HT-29 (cell line): ENCODE data around the gene ANKRD16. TPM values are rescaled to one million over a fixed set of nuclear protein-coding genes. Genes with fewer than 3 reads are reported as not detected.
"Not testable (repeated sequence)": the region's sequence is repeated elsewhere in the genome, so short reads cannot be mapped to it uniquely, and the experiment has no call there.

Experiments
- DNase-seq: peaks from one replicate; pipeline ENCODE4 v3.0.0-alpha.2; 2015; ENCODE audit warnings: low spot score
- total RNA-seq: library from RNA; depleted of rRNA; stranded (reverse); fragments of >200 nt; shearing (Covaris generic); gene quantifications from 2 replicates; pipeline ENCODE4 v1.2.3, GENCODE V29; 2014

Gene ANKRD16
- total RNA-seq, 1 experiment from 2014 or later, result 12.7 TPM

- no peak for DNase-seq
Observed at GRCh38 chr10:5903563-5903962, 13.9 kb upstream of the ANKRD16 start.

DNA sequence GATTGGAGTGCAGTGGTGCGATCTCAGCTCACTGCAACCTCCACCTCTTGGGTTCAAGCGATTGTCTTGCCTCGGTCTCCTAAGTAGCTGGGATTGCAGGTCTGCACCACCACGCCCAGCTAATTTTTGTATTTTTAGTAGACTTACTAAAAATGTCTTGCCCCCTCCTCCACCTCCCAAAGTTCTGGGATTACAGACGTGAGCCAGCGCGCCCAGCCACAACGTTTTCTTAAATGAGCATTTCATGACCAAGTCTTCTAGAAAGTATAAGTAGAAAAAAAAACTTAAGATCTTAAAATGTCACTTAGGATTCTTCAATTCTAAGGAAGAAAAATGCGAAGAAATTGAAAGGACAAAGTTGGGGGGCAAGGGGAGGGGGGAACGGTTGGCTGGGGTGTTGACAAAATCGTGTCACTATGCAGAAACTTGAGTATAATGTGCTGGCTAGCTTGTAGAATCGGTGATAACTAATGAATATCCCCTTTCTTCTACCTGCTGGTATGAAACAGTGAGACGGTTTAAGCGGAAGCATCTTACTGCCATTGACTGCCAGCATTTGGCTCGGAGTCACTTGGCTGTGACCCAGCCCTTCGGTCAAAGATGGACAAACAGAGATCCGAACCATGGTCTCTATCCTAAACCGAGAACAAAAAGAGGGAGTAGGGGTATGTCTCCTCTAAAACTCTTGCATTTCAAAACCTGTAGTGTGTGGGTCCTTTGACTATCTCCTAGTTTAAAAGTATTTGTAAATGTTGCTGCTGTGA is 13.0 kb upstream of the ANKRD16 start:
- DNase-seq, result no peak

- no peak for DNase-seq
Observed at GRCh38 chr10:5900247-5900646, 10.6 kb upstream of the ANKRD16 start.

- no peak for DNase-seq
Observed at GRCh38 chr10:5898163-5898562, 8.5 kb upstream of the ANKRD16 start.

DNA sequence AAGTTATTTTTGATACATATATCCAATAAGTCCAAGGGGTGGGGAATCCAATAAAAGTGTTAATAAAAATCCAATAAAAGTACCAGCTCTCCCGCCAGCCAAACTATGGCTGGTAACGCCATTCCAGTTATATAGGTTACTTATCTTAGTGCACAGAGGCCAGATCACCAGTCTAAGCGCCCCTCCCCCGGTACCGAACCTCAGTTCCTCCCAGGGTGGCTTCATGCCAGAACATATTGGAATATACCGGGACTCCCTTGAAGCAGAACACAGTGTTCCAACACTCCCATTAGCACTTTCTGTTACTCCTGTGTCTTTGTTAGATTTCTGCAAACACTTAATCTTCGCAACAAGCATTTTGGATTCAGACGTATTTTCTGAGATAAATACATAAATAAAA is 7.8 kb upstream of the ANKRD16 start:
- DNase-seq, result no peak

DNA sequence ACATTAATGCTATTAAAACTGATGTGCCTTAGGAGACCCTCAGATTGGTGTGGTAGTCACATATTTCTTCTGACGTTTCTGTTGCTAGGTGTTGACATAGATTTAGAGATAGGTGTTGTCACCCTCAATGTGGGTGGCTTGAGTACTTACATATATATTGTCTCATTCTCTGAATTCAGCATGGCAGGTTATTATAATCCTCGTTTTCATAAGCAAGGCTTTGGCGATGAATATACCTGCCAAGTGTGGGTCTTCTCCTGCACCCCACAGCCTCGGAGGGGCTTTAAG is 7.3 kb upstream of the ANKRD16 start:
- no peak for DNase-seq

DNA sequence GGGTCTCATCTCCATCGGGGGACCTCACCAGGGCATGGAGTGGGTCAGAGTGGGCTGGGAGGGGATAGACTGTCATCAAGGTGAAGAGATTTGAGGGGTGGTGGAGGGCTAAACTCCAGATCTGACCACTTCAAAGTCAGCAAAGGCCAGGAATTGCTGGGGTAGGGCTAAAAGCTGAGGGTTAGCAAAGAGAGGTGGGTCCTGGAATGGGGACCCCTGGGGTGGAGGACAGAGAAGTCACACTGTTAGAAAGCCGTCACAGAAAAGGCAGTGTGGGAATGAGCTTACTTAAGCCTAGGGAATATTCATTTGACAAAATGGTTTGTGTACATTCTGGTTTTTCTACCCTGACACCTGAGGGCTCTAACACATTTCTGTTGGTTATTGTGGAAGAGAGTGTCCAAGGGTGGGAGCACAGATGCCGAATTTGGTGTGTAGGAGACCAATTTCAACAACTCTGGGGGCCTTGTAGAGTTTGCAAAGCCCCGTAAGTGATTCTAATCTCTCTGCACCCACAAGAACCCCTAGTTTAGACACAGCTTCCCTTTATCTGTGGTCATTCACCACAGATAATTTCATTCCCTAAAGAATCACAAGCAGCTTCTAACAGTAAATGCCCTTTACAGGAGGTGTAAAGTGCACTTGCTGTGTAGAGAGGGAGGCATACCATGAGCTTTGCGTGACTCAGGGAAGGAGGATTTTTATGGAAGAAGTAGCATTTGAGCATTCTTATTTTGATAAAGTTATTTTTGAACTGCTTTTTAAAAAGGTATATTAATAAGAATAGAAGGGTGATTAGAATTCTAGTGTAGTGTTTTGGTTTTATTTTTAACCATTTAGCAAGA is 6.7 kb upstream of the ANKRD16 start:
- no peak for DNase-seq

- DNase-seq, result no peak
Observed at GRCh38 chr10:5895804-5896203, 6.1 kb upstream of the ANKRD16 start.

DNA sequence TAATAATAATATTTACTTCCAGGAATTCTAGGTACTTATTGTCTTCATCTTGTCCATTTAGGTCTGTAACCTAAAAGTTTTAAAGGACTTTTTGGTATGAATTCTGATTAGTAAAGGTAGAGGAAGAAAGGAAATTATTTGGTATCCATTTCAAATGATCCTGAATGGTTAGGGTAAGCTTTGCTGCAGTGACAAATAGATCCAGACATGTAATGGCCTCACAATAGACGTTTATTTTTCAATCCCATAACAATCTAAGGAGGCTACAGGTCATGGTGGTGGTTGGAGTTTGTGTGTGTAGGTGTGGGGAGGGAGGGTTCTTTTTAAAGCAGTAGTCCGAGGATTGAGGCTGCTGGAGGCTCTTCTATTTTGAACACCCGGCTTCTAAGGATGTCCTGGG is 5.7 kb upstream of the ANKRD16 start:
- DNase-seq, result no peak

DNA sequence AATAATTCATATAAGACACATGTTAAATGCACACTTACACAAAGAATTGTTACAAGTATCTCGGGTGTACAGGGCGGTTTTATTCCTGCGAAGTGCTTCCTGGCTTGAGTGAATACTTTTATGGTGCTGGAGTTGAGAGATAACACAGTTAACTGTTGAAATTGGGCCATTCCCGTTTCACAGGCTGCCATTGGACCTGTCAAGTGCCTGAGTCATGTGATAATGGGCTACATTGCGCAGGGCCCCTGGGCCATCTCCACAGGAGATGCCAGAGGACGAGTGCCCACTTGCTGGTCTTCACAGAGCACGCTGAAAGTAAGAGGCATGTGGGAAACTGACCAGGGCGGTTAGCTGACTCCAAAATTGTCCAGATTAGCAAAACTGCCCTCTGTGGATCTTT is 5.2 kb upstream of the ANKRD16 start:
- no peak for DNase-seq

GRCh38 chr10:5894403-5894802 is 4.7 kb upstream of the ANKRD16 start:
- no peak for DNase-seq

- DNase-seq, result no peak
Observed at GRCh38 chr10:5893321-5893720, 3.6 kb upstream of the ANKRD16 start.

DNA sequence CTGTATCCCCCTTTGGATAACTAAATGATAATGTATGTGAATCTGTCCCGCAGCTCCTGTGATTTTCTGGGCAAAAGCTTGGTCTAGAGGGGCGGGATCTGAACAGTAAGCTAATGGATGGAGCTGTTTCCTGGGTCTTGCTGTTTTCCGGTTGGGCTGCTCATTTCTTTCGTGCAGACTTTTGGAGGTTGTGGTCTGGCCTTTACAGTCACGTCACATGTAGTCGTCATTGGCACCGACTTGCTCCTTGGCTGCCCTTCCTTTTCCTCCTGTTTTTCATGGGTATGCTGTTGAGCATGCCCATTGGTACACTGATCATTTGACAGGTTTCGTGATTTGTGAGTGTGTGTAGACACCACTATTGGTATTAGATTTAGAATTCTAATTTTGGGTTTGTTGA is 2.3 kb upstream of the ANKRD16 start:
- DNase-seq, result no peak

- no peak for DNase-seq
Observed at GRCh38 chr10:5891009-5891408, 1.3 kb upstream of the ANKRD16 start.

DNA sequence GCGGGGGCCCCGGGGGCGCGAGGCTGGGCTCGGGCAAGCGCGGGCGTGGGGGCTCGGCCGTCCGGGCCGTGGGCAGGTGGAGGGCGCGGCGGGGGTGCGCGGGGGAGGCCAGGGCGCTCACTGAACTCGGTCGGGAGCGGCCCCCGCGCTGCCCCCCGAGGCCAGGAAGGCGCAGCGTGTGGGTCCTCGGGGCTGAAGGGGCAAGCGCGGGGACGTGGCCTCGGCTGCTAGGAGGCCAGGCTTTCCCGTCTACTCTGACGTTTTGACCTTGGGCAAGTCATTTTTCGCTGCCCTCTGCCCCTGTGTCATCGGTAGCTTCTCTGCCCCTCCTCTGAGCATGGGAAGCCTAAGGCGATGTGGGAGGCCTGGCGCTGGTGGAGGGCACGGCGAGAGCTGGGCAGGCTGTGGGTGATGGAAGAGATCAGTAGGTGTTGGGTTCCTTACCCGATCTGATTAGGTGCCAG is 791 bp upstream of the ANKRD16 start:
- peak; percentile 45 for DNase-seq

DNA sequence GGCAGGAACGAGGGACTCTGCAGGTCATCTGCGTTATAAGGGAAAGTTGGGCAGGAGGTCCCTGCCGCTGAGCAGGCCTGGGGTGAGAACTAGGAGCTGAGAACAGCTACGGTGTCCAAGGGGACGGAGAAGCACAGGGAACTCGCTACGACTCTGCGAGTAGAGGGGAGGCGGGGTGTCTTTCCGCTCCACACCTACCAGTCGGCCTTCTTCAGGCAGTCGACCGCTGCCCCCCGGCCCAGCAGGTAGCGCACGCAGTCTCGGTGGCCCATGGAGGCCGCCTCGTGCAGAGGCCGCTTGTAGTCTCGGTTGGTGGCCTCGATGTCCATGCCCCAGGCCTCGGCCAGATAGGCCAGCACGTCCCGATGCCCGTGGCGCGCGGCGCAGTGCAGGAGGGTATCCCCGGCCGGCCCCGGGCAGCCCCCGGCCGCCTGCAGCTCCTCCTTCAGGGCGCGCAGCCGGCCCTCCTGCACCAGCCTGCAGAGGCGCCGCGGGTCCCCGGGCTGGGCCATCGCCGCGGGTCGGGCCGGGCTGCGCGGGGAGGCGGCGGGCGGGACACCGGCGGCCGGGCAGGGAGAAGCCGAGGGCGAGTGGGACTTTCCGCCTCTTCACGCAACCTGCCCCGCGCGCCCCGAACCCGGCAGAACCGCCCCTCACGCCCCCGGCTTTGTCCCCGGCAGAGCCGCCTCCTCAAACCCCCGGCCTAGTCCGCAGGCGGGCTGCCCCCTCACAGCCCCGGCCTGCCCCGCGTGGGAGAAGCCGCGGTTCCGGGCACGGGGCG is 660 bp downstream of the ANKRD16 start:
- DNase-seq, result no peak

DNA sequence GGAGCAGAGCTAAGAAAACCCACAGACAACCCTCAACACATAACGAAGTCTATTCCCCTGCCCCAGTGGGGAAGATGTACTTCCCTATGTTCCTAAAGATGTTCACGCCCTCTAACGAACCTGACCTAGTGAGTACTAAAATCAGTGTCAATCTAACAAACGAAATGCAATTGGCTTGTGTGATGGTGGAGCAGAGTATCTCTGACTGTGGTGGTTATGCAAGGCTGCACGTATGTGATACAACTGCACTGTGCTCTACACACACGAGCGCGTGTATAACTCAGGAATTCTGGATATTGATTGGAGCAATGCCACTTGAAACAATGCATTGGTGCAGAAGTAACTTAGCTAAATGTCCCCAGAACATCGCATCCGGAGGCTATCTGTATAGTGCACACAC is 1.3 kb downstream of the ANKRD16 start:
- DNase-seq, result no peak

GRCh38 chr10:5887641-5888040 is 2.1 kb downstream of the ANKRD16 start:
- DNase-seq, result no peak

GRCh38 chr10:5887029-5887428 is 2.7 kb downstream of the ANKRD16 start:
- no peak for DNase-seq

- no peak for DNase-seq
Observed at GRCh38 chr10:5885619-5886018, 4.1 kb downstream of the ANKRD16 start.

GRCh38 chr10:5882961-5883360 is 6.7 kb downstream of the ANKRD16 start:
- DNase-seq, result no peak

DNA sequence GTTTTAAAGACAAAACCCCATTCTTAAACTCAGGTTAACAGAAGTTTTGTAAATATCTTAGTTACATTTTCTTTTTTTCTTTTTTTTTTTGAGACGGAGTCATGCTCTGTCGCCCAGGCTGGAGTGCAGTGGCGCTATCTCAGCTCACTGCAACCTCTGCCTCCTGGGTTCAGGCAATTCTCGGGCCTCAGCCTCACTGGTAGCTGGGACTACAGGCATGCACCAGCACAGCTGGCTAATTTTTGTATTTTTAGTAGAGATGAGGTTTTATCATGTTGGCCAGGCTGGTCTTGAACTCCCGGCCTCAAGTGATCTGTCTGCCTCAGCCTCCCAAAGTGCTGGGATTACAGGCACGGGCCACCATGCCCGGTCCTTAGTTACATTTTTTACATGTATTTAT is 12.7 kb downstream of the ANKRD16 start:
- DNase-seq, result not testable (repeated sequence)
